Activated naive CD4-positive, alpha-beta T cell treated with anti-CD3 and anti-CD28 coated beads, Interleukin-2, amount 50 U/mL, for 16 hours (primary cell): Measurements from ENCODE around the gene LINC00305.

ENCODE experiments used
- DNase-seq: peaks from one replicate; pipeline ENCODE4 v3.0.0-alpha.2; 2020

LINC00305 gene

GRCh38 chr18:64111950-64112349 is 36.9 kb downstream of the LINC00305 start:
- DNase-seq: no peak

- no peak for DNase-seq
These were observed 38.0 kb downstream of the LINC00305 start for GRCh38 chr18:64110692-64111480.

GRCh38 chr18:64103986-64104385 is 44.9 kb downstream of the LINC00305 start:
- no peak for DNase-seq

- no peak for DNase-seq
These were observed 48.6 kb downstream of the LINC00305 start for GRCh38 chr18:64100116-64100922.

GRCh38 chr18:64099244-64099643 is 49.6 kb downstream of the LINC00305 start:
- no peak for DNase-seq

GRCh38 chr18:64097497-64097896 is 51.4 kb downstream of the LINC00305 start:
- DNase-seq: no peak

- DNase-seq: no peak
These were observed 53.8 kb downstream of the LINC00305 start for GRCh38 chr18:64095056-64095455.

GRCh38 chr18:64094210-64094609 is 54.7 kb downstream of the LINC00305 start:
- no peak for DNase-seq

GRCh38 chr18:64091526-64091925 is 57.4 kb downstream of the LINC00305 start:
- no peak for DNase-seq

- no peak for DNase-seq
These were observed 58.0 kb downstream of the LINC00305 start for GRCh38 chr18:64090876-64091275.

- no peak for DNase-seq
These were observed 65.0 kb downstream of the LINC00305 start for GRCh38 chr18:64083916-64084315.

- DNase-seq: no peak
These were observed 66.4 kb downstream of the LINC00305 start for GRCh38 chr18:64082513-64082912.

- DNase-seq: no peak
These were observed 66.8 kb downstream of the LINC00305 start for GRCh38 chr18:64082054-64082453.

- no peak for DNase-seq
These were observed 74.9 kb downstream of the LINC00305 start for GRCh38 chr18:64073971-64074370.

- no peak for DNase-seq
These were observed 93.9 kb downstream of the LINC00305 start for GRCh38 chr18:64055019-64055418.

- no peak for DNase-seq
These were observed 95.6 kb downstream of the LINC00305 start for GRCh38 chr18:64053246-64053645.

- DNase-seq: no peak
These were observed 96.1 kb downstream of the LINC00305 start for GRCh38 chr18:64052772-64053171.

- no peak for DNase-seq
These were observed 104.3 kb downstream of the LINC00305 start for GRCh38 chr18:64044616-64045015.

GRCh38 chr18:64042728-64043358 is 106.0 kb downstream of the LINC00305 start:
- DNase-seq: no peak

GRCh38 chr18:64037812-64038414 is 111.0 kb downstream of the LINC00305 start:
- no peak for DNase-seq

GRCh38 chr18:64032312-64032711 is 116.6 kb downstream of the LINC00305 start:
- DNase-seq: no peak

GRCh38 chr18:64031411-64031810 is 117.5 kb downstream of the LINC00305 start:
- no peak for DNase-seq
